ENCODE results near the gene CHAC2.

CHAC2 gene

GRCh38 chr2:53778536-53779162, 11.0 kb downstream of the CHAC2 start:
- TF ChIP-seq, protein P1, sequence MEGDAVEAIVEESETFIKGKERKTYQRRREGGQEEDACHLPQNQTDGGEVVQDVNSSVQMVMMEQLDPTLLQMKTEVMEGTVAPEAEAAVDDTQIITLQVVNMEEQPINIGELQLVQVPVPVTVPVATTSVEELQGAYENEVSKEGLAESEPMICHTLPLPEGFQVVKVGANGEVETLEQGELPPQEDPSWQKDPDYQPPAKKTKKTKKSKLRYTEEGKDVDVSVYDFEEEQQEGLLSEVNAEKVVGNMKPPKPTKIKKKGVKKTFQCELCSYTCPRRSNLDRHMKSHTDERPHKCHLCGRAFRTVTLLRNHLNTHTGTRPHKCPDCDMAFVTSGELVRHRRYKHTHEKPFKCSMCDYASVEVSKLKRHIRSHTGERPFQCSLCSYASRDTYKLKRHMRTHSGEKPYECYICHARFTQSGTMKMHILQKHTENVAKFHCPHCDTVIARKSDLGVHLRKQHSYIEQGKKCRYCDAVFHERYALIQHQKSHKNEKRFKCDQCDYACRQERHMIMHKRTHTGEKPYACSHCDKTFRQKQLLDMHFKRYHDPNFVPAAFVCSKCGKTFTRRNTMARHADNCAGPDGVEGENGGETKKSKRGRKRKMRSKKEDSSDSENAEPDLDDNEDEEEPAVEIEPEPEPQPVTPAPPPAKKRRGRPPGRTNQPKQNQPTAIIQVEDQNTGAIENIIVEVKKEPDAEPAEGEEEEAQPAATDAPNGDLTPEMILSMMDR (IDR thresholded peaks at IDR 0.05; ENCODE audit: low read depth, low read length): no peak
- DNase-seq (ENCODE audit: extremely low read depth, low read depth): no peak

DNA sequence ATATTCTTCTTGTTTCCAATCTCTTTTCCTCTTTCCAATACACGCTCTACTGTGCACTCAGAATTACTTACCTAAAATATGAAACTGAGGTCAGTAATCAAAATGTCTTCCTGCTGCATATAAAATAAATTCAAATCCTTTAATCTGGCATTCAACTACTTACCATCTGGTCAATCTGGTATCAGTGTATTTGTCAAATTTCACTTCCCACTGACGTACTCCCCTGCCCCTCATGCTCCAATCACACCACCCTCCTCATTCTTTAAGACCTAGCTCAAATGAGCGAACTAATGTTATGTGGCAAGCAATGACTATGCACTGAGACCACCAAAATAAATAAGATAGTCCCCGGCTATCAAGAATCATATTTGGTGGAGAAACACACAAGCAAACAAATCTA, 12.5 kb downstream of the CHAC2 start:
- DNase-seq (ENCODE audit: extremely low read depth, low read depth): no peak
- TF ChIP-seq, protein P1 (IDR thresholded peaks at IDR 0.05; ENCODE audit: low read depth, low read length): no peak

DNA sequence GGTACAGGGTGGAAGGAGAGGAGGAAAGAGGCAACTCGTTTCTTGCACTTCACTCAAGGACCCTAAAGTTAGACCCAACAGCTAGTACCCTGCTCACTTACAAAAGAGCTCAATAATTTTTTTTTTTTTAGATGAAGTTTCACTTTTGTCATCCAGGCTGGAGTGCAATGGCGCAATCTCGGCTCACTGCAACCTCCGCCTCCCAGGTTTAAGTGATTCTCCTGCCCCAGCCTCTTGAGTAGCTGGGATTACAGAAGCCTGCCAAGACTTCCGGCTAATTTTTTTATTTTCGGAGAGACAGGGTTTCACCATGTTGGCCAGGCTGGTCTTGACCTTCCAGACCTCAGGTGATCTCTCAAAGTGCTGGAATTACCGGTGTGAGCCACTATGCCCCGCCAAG, 15.1 kb downstream of the CHAC2 start:
- TF ChIP-seq, protein P1 (IDR thresholded peaks at IDR 0.05; ENCODE audit: low read depth, low read length): no peak
- no peak for DNase-seq (ENCODE audit: extremely low read depth, low read depth)

- no peak for DNase-seq (ENCODE audit: extremely low read depth, low read depth)
- TF ChIP-seq, protein P1 (IDR thresholded peaks at IDR 0.05; ENCODE audit: low read depth, low read length): no peak
These were observed 16.8 kb downstream of the CHAC2 start for GRCh38 chr2:53784436-53784835.

GRCh38 chr2:53785366-53785765, 17.8 kb downstream of the CHAC2 start:
- no peak for DNase-seq (ENCODE audit: extremely low read depth, low read depth)

DNA sequence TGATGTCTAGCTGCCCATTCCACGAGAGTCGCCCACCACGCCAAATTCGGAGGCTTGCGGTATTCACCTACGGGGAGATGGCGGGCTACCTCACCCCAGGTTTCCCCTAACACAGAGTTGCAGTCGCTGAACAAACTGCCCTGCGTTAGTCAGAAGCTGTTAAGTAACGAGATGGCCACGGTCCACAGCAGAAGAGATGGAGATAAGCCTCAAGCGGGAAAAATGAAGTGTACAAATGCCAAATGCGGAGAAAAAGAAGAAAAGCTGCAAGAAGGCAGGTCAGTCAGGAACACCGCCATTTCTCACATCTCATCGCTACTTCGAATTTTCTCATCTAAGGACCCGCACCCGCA, 18.7 kb downstream of the CHAC2 start:
- TF ChIP-seq, protein P1 (IDR thresholded peaks at IDR 0.05; ENCODE audit: low read depth, low read length): no peak

More at GRCh38 chr2:53785366-53785765, 17.8 kb downstream of the CHAC2 start:
- TF ChIP-seq, protein P1 (IDR thresholded peaks at IDR 0.05; ENCODE audit: low read depth, low read length): no peak

GRCh38 chr2:53786705-53787613, 19.4 kb downstream of the CHAC2 start, which contains the start of the genes ASB3 and ERLEC1:
Gene ASB3 (minus strand): TSS chr2:53786953. CDS start chr2:53765572, 21,381 bp downstream.
Gene ERLEC1 (plus strand): TSS chr2:53787044. CDS start chr2:53787211, 167 bp downstream.
- TF ChIP-seq, protein P1 (IDR thresholded peaks at IDR 0.05; ENCODE audit: low read depth, low read length): no peak; the same call in 1 of the 2 replicates
- peak; percentile 64 for DNase-seq (ENCODE audit: extremely low read depth, low read depth)

More for the DNA sequence above, 18.7 kb downstream of the CHAC2 start:
- no peak for DNase-seq (ENCODE audit: extremely low read depth, low read depth)
